Measurements from ENCODE around the gene MYRIP. TPM values are rescaled to one million over a fixed set of nuclear protein-coding genes. Genes with fewer than 3 reads are reported as not detected.
A peak's percentile ranks its signal among the peaks of the same experiment; 100 is the strongest.

Gene MYRIP
- total RNA-seq, 1 experiment from 2014 or later: 0.44 TPM

DNA sequence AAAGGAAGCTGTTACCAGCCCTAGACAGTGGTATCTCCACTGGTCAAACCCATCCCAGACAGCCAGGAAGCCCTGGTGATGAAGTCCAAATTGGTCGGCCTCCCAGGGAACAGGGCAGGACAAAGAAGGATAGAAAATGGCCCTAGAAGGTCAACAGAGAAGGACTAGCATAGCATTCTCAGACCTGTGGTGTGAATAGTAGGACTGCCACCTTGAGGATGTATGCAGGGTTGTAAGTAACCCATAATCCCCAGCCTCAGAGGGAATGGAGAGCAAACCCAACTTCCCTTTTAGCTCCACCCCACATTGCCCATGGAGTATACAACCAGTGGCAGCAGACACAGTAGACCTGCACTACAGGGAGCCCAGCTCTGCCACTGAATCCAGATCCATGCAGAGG is 431.5 kb downstream of the MYRIP start:
- TF ChIP-seq JUND (IDR thresholded peaks at IDR 0.05): no peak
- TF ChIP-seq, protein P1, sequence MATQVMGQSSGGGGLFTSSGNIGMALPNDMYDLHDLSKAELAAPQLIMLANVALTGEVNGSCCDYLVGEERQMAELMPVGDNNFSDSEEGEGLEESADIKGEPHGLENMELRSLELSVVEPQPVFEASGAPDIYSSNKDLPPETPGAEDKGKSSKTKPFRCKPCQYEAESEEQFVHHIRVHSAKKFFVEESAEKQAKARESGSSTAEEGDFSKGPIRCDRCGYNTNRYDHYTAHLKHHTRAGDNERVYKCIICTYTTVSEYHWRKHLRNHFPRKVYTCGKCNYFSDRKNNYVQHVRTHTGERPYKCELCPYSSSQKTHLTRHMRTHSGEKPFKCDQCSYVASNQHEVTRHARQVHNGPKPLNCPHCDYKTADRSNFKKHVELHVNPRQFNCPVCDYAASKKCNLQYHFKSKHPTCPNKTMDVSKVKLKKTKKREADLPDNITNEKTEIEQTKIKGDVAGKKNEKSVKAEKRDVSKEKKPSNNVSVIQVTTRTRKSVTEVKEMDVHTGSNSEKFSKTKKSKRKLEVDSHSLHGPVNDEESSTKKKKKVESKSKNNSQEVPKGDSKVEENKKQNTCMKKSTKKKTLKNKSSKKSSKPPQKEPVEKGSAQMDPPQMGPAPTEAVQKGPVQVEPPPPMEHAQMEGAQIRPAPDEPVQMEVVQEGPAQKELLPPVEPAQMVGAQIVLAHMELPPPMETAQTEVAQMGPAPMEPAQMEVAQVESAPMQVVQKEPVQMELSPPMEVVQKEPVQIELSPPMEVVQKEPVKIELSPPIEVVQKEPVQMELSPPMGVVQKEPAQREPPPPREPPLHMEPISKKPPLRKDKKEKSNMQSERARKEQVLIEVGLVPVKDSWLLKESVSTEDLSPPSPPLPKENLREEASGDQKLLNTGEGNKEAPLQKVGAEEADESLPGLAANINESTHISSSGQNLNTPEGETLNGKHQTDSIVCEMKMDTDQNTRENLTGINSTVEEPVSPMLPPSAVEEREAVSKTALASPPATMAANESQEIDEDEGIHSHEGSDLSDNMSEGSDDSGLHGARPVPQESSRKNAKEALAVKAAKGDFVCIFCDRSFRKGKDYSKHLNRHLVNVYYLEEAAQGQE (IDR thresholded peaks at IDR 0.05; ENCODE audit: low read depth): no peak
- TF ChIP-seq, protein P2, sequence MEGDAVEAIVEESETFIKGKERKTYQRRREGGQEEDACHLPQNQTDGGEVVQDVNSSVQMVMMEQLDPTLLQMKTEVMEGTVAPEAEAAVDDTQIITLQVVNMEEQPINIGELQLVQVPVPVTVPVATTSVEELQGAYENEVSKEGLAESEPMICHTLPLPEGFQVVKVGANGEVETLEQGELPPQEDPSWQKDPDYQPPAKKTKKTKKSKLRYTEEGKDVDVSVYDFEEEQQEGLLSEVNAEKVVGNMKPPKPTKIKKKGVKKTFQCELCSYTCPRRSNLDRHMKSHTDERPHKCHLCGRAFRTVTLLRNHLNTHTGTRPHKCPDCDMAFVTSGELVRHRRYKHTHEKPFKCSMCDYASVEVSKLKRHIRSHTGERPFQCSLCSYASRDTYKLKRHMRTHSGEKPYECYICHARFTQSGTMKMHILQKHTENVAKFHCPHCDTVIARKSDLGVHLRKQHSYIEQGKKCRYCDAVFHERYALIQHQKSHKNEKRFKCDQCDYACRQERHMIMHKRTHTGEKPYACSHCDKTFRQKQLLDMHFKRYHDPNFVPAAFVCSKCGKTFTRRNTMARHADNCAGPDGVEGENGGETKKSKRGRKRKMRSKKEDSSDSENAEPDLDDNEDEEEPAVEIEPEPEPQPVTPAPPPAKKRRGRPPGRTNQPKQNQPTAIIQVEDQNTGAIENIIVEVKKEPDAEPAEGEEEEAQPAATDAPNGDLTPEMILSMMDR (IDR thresholded peaks at IDR 0.05 in 2 of 3, conservative IDR thresholded peaks at IDR 0.05 in 1 of 3; ENCODE audit: borderline replicate concordance in 1 of 3, insufficient read depth in 1 of 3, low read depth in 2 of 3, low read length in 2 of 3): 0 out of 6 replicates have a peak, but pooled peaks of 1 of the 3 experiments have one; percentile 12

More for the DNA sequence above, 431.5 kb downstream of the MYRIP start:
- Histone ChIP-seq H3K9me3 (ENCODE audit: control insufficient read depth in 1 of 2, insufficient read depth in 1 of 2, low read depth in 1 of 2, low read length in 2 of 2) (no peaks in the 10 kb centered on the region), H3K4me2 (ENCODE audit: low read length) (no peak overlapping the region), H3K4me1 (ENCODE audit: control insufficient read depth in 1 of 2, insufficient read depth in 2 of 2, low read length in 2 of 2) (no peaks in the 10 kb centered on the region), H4K20me1 (ENCODE audit: insufficient read depth) (no peaks in the 10 kb centered on the region; the same call in 1 of the 2 replicates), H3K4me3 (replicated peaks in 1 of 2; ENCODE audit: low read depth in 1 of 2, low read length in 2 of 2) (no peak overlapping the region), H3K9ac (ENCODE audit: low read length) (no peak overlapping the region), H3K27ac (ENCODE audit: low read depth, low read length) (no peak overlapping the region), H2AFZ (ENCODE audit: low read depth, low read length, poor library complexity, severe bottlenecking) (no peak overlapping the region), H3K9me2 (ENCODE audit: insufficient read depth) (no peaks in the 10 kb centered on the region), H3K27me3 (ENCODE audit: insufficient read depth, low read length) (no peaks in the 10 kb centered on the region), H3K36me3 (ENCODE audit: control insufficient read depth in 1 of 2, insufficient read depth in 2 of 2, low read length in 2 of 2) (no peaks in the 10 kb centered on the region), H3K79me2 (ENCODE audit: insufficient read depth, low read length) (no peaks in the 10 kb centered on the region)
- ATAC-seq (peak; percentile 67), DNase-seq (ENCODE audit: low read depth, low spot score) (no peak)
- no TSS peak for BruUV-seq (replicated peaks)
- CTCF ChIA-PET: interaction anchor here (0.9 kb wide), 1 partner anchor 49 kb away, joined by 3 read pairs; no protein-coding TSS in a partner anchor
- intact Hi-C loops (cut with micrococcal nuclease): no loop called here
- POLR2A ChIA-PET: no interaction called here
- RAD21 ChIA-PET (ENCODE audit: low non-redundant PET in 1 of 2, low total read pairs in 2 of 2, uncharacterized antibody in 2 of 2, unreplicated experiment in 2 of 2): no interaction called here

All from HCT116 (cell line).